BJ (cell line): ENCODE data around the gene MTSS2. TPM values are rescaled to one million over a fixed set of nuclear protein-coding genes. Genes with fewer than 3 reads are reported as not detected.
A peak's percentile ranks its signal among the peaks of the same experiment; 100 is the strongest.

Experiments
- CTCF ChIA-PET: fragments of 350-600 bp; formaldehyde crosslinking; extraction: SDS; loops from one replicate; lab custom pipeline; 2021; ENCODE audit warnings: antibody characterized with exemption, inconsistent platforms; lab: Yijun Ruan, JAX
- POLR2A ChIA-PET: fragments of 300-600 bp; sonication (Branson Sonifier 250); formaldehyde crosslinking; extraction: SDS; loops from one replicate; lab custom pipeline; 2021; ENCODE audit warnings: antibody characterized with exemption; lab: Charles Lee
- DNase-seq: peaks from one replicate; pipeline ENCODE4 v3.0.0-alpha.2; 2011; ENCODE audit warnings: low read depth
- H3K27me3 ChIP-seq: 2 replicates; pipeline ENCODE4 v1.6.0; 2011; ENCODE audit warnings: low read length; ENCODE audit not compliant: control insufficient read depth, insufficient read depth
- H3K36me3 ChIP-seq: 2 replicates; pipeline ENCODE4 v1.5.1; 2011; ENCODE audit warnings: low read length; ENCODE audit not compliant: control insufficient read depth, insufficient read depth
- H3K4me3 ChIP-seq: 2 replicates; pipeline ENCODE4 v1.5.1; 2011; ENCODE audit warnings: low read depth, mild to moderate bottlenecking, control low read depth, low read length
- CTCF ChIP-seq: IDR thresholded peaks from 2 replicates; pipeline ENCODE4 v1.5.1; 2011; ENCODE audit warnings: low read depth, mild to moderate bottlenecking, control low read depth, inconsistent platforms, low read length, moderate library complexity; ENCODE audit not compliant: insufficient read depth
- polyA plus RNA-seq: library from polyadenylated mRNA; depleted of rRNA; stranded (reverse); fragments of >200 nt; gene quantifications from 2 replicates; pipeline ENCODE4 v1.2.3, GENCODE V29; 2011

Gene MTSS2
- polyA plus RNA-seq, 1 experiment = 170 TPM

DNA sequence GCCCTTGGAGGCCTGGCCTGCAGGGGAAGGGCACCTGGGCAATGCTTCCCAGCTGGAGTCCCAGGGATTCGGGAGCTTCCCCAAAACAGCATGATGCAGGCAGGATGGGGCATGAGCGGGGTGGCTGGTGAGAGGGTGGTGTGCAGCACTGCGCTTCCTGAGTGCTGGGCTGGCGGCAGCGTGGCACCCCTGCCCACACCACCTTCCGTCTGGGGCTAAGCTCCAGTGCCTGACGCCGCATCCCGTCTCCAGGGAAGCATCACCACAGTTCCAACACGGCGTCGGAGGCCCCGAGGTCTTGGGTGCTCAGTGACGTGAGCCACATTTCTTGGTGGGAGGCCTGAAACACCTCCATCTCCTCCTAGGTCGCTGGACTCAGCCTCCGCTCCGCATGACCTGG is 13.8 kb upstream of the MTSS2 start:
- ChIA-PET CTCF (interaction anchor here (2.5 kb wide), 1 partner anchor 39 kb away, joined by 13 read pairs; no protein-coding TSS in a partner anchor), POLR2A (no interaction called here)
- H3K36me3 ChIP-seq = no peaks in the 10 kb centered on the region; the same call in 1 of the 2 replicates
- TF ChIP-seq CTCF = no peak
- H3K4me3 ChIP-seq = no peak overlapping the region
- H3K27me3 ChIP-seq = no peaks in the 10 kb centered on the region
- no peak for DNase-seq

DNA sequence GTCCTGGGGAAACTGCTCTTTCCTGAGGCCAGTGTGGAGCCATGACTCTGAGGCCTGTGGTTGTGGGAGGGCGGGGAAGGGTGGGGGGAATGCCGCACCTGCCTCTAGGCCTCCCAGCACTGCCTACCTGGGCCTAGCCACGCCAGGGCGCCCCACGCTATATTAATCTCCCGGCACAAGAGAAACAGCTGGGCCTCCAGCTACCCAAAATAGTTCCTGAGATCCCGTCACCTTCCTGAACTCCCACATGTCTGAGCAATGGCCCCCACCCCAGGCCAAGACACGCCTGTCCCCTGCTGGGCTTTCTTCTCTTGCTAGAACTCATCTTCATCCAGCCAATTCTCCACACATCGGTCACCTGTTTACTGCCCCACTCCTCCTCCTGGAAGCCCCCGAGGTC is 13.0 kb upstream of the MTSS2 start:
- Histone ChIP-seq H3K36me3 (no peaks in the 10 kb centered on the region; the same call in 1 of the 2 replicates), H3K4me3 (no peak overlapping the region), H3K27me3 (no peaks in the 10 kb centered on the region)
- ChIA-PET POLR2A (no interaction called here), CTCF (interaction anchor here (2.5 kb wide), 1 partner anchor 39 kb away, joined by 13 read pairs; no protein-coding TSS in a partner anchor)
- no peak for DNase-seq
- no peak for TF ChIP-seq CTCF

DNA sequence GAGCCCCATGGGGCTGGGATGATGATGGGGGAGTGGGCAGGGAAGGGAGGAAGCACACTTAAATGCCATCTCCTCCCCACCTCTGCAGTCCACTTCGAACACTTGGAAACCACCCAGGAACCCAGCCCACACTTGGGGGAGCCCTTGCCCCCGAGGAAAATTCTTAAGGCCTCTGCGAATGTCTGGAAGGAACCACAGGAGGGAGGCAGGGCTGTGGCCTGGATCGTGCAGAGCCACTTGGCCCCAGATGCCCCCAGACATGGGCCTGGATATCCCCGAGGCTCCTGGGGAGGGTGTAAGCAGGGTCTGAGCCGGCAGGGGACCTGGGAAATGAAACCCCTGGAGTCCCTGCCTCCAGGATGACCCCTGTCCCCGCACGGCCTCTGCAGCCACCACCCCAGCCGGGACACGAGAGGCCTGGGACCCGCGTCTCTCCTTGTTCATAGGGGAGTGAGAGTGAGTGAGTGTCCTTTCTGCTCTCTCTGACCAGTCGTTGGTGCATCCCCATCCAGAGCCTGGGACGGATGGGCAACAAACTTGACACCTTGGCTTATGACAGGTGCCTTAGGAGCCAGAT is 11.8 kb upstream of the MTSS2 start:
- H3K4me3 ChIP-seq = no peak overlapping the region
- peak; percentile 59 for DNase-seq
- no peaks in the 10 kb centered on the region for H3K27me3 ChIP-seq
- CTCF ChIA-PET = interaction anchor here (0.7 to 3.5 kb wide), 5 partner anchors 10 to 73 kb away, joined by 3 to 21 read pairs (median 9); no protein-coding TSS in a partner anchor
- TF ChIP-seq CTCF = peak; percentile 36; the same call in 1 of the 2 replicates
- H3K36me3 ChIP-seq = no peaks in the 10 kb centered on the region; the same call in 1 of the 2 replicates
- POLR2A ChIA-PET = no interaction called here

GRCh38 chr16:70696952-70697593 is 11.2 kb upstream of the MTSS2 start:
- ChIA-PET POLR2A (interaction anchor here (0.9 kb wide), 1 partner anchor 42 kb away, joined by 3 read pairs; no protein-coding TSS in a partner anchor), CTCF (interaction anchor here (1.1 to 3.5 kb wide), 5 partner anchors 9 to 74 kb away, joined by 3 to 21 read pairs (median 9); no protein-coding TSS in a partner anchor)
- TF ChIP-seq CTCF = no peak
- DNase-seq = no peak
- Histone ChIP-seq H3K4me3 (no peak overlapping the region), H3K27me3 (no peaks in the 10 kb centered on the region), H3K36me3 (no peaks in the 10 kb centered on the region; the same call in 1 of the 2 replicates)

DNA sequence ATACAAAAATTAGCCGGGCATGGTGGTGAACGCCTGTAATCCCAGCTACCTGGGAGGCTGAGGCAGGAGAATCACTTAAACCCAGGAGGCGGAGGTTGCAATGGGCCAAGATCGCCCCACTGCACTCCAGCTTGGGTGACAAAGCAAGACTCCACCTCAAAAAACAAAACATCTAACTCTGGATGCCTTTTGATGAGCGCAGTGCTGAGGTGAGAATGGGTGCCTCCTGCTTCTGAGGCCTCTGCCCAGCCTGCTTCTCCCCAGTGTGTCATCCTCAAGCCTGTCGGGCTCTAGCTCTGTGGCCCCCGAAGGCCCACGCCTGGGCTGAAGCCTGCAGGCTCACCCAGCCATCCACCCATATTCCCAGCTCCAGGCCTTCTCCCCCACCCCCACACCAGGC is 10.5 kb upstream of the MTSS2 start:
- TF ChIP-seq CTCF = no peak
- H3K4me3 ChIP-seq = no peak overlapping the region
- DNase-seq = no peak
- H3K27me3 ChIP-seq = no peaks in the 10 kb centered on the region
- ChIA-PET CTCF (interaction anchor here (1.1 to 3.5 kb wide), 5 partner anchors 9 to 74 kb away, joined by 3 to 21 read pairs (median 9); no protein-coding TSS in a partner anchor), POLR2A (interaction anchor here (0.9 kb wide), 1 partner anchor 42 kb away, joined by 3 read pairs; no protein-coding TSS in a partner anchor)
- no peaks in the 10 kb centered on the region; the same call in 1 of the 2 replicates for H3K36me3 ChIP-seq
